Measurements from ENCODE around the gene AAMDC.
"Not testable (repeated sequence)": the region's sequence is repeated elsewhere in the genome, so short reads cannot be mapped to it uniquely, and the experiment has no call there.

GRCh38 chr11:77861444-77861843 lies 40.5 kb downstream of the AAMDC start:
- TF ChIP-seq CTCF (IDR thresholded peaks at IDR 0.05; ENCODE audit: low read depth, low read length, poor library complexity, severe bottlenecking); EZH2phosphoT487 (IDR thresholded peaks at IDR 0.05; ENCODE audit: borderline replicate concordance, low read length): not testable (repeated sequence)

All from DOHH2 (cell line).